ENCODE results near the gene PLPP7.
"Not testable (repeated sequence)": the region's sequence is repeated elsewhere in the genome, so short reads cannot be mapped to it uniquely, and the experiment has no call there.

PLPP7 gene

GRCh38 chr9:131320031-131320685 is 30.6 kb downstream of the PLPP7 start:
- Histone ChIP-seq H3K27ac (no peak overlapping the region), H3K4me1 (no peaks in the 10 kb centered on the region), H3K9me3 (replicated peaks in 1 of 11) (no peaks in the 10 kb centered on the region), H3K27me3 (no peaks in the 10 kb centered on the region), H3K4me2 (no peak overlapping the region), H3K9ac (no peak overlapping the region), H3K4me3 (no peak overlapping the region), H3K36me3 (no peaks in the 10 kb centered on the region), H4K20me1 (0 out of 22 replicates have a peak, but pooled peaks cover 0 to 3% (median 0%) of the 10 kb centered on the region in 11 experiments)
- TF ChIP-seq Cebpa-rat (IDR thresholded peaks at IDR 0.05): no peak

- H3K9ac ChIP-seq: no peak overlapping the region
- no peaks in the 10 kb centered on the region for H3K4me1 ChIP-seq
- H3K4me2 ChIP-seq: no peak overlapping the region
- TF ChIP-seq Cebpa-rat (IDR thresholded peaks at IDR 0.05): no peak
- H3K36me3 ChIP-seq: no peaks in the 10 kb centered on the region
- no peaks in the 10 kb centered on the region for H3K27me3 ChIP-seq
- H3K4me3 ChIP-seq: no peak overlapping the region
- no peaks in the 10 kb centered on the region; a peak in 1 of 22 replicates for H4K20me1 ChIP-seq
- no peaks in the 10 kb centered on the region for H3K9me3 ChIP-seq (replicated peaks in 1 of 11)
- H3K27ac ChIP-seq: no peak overlapping the region
These were observed 34.1 kb downstream of the PLPP7 start for GRCh38 chr9:131323629-131324028.

DNA sequence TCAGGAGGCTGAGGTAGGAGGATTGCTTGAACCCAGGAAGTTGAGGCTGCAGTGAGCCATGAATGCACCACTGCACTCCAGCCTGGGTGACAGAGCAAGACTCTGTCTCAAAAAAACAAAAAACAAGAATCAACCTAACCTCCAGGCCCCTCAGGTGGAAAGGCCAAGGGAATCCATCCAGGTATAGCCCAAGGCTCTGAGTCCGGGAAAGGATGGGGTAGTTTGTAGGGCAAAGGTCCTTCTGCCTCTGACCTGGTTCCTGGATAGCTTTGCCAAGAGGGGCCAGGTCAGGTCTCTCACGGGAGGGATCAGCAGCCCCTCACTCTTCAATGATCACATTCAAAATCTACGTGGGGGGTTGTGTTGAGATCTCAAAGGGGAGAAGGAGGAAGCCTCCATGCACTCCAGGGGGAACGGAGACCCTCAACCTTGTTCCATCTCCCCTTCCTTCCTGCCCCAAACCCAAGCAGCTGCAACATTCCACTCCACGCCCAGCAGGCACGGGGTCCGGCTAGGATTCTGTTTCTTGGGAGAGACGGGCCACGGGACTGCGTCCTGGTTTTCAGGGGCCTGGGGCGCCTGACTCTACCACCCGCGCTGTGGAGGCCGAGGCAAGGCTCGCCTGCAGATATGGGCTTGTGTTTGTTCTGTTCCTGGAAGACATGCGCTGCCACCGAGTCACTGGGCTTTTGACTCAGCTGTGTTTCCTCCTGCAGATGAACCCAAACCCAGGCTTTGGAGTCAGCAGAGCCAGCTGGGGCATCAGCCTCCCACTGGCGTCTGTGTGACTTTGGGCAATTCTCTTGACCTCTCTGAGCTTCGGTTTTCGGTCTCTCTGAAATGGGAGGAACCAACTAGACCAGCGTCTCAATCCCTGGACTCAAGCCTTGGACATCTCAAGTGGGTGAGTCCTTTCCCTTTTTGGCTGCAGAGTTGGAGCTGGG is 35.5 kb downstream of the PLPP7 start:
- Histone ChIP-seq H3K27ac (no peak overlapping the region), H3K9ac (no peak overlapping the region), H3K9me3 (replicated peaks in 1 of 11) (no peaks in the 10 kb centered on the region), H3K36me3 (no peaks in the 10 kb centered on the region), H4K20me1 (no peaks in the 10 kb centered on the region; a peak in 1 of 22 replicates), H3K4me3 (no peak overlapping the region), H3K4me2 (no peak overlapping the region), H3K27me3 (no peaks in the 10 kb centered on the region), H3K4me1 (peaks cover 0 to 6% (median 0%) of the 10 kb centered on the region in 10 experiments; a peak in 3 of 20 replicates)
- no peak for TF ChIP-seq Cebpa-rat (IDR thresholded peaks at IDR 0.05)

- no peaks in the 10 kb centered on the region for H3K27me3 ChIP-seq
- no peak overlapping the region for H3K27ac ChIP-seq
- no peak overlapping the region for H3K4me3 ChIP-seq
- H3K4me2 ChIP-seq: no peak overlapping the region
- no peak for TF ChIP-seq Cebpa-rat (IDR thresholded peaks at IDR 0.05)
- H4K20me1 ChIP-seq: no peaks in the 10 kb centered on the region; a peak in 1 of 22 replicates
- peaks cover 7 to 25% (median 17%) of the 10 kb centered on the region in 10 experiments for H3K4me1 ChIP-seq
- no peak overlapping the region for H3K9ac ChIP-seq
- H3K9me3 ChIP-seq (replicated peaks in 1 of 11): no peaks in the 10 kb centered on the region
- no peaks in the 10 kb centered on the region for H3K36me3 ChIP-seq
These were observed 39.7 kb downstream of the PLPP7 start for GRCh38 chr9:131329241-131329641.

- Histone ChIP-seq H3K4me2 (peak overlapping the region in 3 of 11 experiments; percentile 4 to 23 (median 7); a peak in 3 of 22 replicates), H3K4me1 (peaks cover 16 to 43% (median 35%) of the 10 kb centered on the region in 10 experiments), H3K27me3 (no peaks in the 10 kb centered on the region), H4K20me1 (no peaks in the 10 kb centered on the region), H3K4me3 (no peak overlapping the region), H3K27ac (peak overlapping the region in 3 of 11 experiments; percentile 5 to 31 (median 21); a peak in 1 of 22 replicates), H3K9ac (peak overlapping the region in 1 of 11 experiments; percentile 50; a peak in 2 of 22 replicates), H3K9me3 (replicated peaks in 1 of 11) (no peaks in the 10 kb centered on the region), H3K36me3 (no peaks in the 10 kb centered on the region)
- TF ChIP-seq Cebpa-rat (IDR thresholded peaks at IDR 0.05): no peak
These were observed 41.5 kb downstream of the PLPP7 start for GRCh38 chr9:131330814-131331600.

DNA sequence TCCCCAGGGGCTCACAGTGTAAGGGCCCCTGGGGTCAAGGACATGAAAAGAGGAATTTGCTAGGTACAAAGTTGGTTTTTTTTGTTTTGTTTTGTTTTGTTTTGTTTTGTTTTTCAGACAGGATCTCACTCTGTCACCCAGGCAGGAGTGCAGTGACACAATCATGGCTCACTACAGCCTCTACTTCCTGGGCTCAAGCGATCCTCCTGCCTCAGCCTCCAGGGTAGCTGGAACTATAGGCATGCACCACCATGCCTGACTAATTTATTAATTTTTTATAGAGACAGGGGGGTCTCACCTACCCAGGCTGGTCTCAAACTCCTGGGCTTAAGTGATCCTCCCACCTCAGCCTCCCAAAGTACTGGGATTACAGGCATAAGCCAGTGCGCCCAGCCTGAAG is 42.5 kb downstream of the PLPP7 start:
- H3K27ac ChIP-seq; H3K9ac ChIP-seq; H3K36me3 ChIP-seq; H3K4me2 ChIP-seq; H3K27me3 ChIP-seq; H4K20me1 ChIP-seq; H3K4me3 ChIP-seq; H3K9me3 ChIP-seq (replicated peaks in 1 of 11): not testable (repeated sequence)
- H3K4me1 ChIP-seq: peaks cover 16 to 51% (median 39%) of the 10 kb centered on the region in 10 experiments

DNA sequence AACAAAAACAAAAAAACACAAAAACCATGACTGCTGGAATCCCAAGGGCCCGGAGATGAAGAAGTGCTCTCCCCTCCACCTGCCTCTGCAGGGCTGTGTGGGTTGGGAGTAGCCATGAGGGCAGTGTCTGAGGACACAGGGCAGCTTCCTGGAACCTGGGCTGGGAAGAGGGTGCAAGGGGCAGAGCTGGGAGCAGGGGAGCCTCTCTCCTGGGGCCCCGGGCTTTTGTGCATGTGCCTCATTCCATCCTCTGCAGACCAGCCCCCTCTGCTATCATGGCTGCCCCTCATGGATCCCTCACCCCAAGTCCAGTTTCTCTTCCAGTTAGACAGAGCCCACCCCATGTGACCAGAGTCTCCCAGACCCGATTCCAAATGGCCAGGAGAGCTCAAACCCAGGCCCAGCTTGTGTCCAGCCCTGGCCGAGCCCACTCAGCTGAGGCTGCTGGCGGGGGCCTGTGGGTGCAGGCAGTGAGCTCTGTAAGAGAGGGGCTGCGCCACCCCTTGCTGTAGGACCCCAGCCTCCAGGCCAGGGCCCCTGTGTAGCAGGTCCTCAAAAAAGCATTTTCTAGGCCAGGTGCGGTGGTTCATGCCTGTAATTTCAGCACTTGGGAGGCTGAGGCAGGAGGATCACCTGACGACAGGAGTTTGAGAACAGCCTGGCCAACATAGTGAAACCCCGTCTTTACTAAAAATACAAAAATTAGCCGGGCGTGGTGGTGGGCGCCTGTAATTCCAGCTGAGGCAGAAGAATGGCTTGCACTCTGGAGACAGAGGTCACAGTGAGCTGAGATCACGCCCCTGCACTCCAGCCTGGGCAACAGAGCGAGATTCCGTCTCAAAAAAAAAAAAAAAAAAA is 44.5 kb downstream of the PLPP7 start:
- peak overlapping the region in 9 of 11 experiments; percentile 31 to 72 (median 61); a peak in 15 of 22 replicates for H3K9ac ChIP-seq
- H3K4me3 ChIP-seq: no peak overlapping the region
- no peaks in the 10 kb centered on the region for H3K9me3 ChIP-seq (replicated peaks in 1 of 11)
- no peak for TF ChIP-seq Cebpa-rat (IDR thresholded peaks at IDR 0.05)
- no peaks in the 10 kb centered on the region for H3K27me3 ChIP-seq
- no peaks in the 10 kb centered on the region for H3K36me3 ChIP-seq
- peaks cover 16 to 52% (median 39%) of the 10 kb centered on the region in 10 experiments for H3K4me1 ChIP-seq
- no peaks in the 10 kb centered on the region for H4K20me1 ChIP-seq
- H3K27ac ChIP-seq: peak overlapping the region in 8 of 11 experiments; percentile 64 to 75 (median 72); a peak in 17 of 22 replicates
- peak overlapping the region; percentile 66 to 91 (median 84) for H3K4me2 ChIP-seq

All from BLaER1 treated with 17β-estradiol and CSF1 and Interleukin-3, amounts not matched to agents 10 nM and 100 nM (cell line).